IPS DF 4.7 (cell line): ENCODE results near the gene ZFYVE28.
"Not testable (repeated sequence)": the region's sequence is repeated elsewhere in the genome, so short reads cannot be mapped to it uniquely, and the experiment has no call there.

ENCODE experiments used
- DNase-seq: peaks from one replicate; pipeline ENCODE4 v3.0.0-alpha.2; 2013; ENCODE audit warnings: low spot score; ENCODE audit errors: extremely low read depth

ZFYVE28 gene

DNA sequence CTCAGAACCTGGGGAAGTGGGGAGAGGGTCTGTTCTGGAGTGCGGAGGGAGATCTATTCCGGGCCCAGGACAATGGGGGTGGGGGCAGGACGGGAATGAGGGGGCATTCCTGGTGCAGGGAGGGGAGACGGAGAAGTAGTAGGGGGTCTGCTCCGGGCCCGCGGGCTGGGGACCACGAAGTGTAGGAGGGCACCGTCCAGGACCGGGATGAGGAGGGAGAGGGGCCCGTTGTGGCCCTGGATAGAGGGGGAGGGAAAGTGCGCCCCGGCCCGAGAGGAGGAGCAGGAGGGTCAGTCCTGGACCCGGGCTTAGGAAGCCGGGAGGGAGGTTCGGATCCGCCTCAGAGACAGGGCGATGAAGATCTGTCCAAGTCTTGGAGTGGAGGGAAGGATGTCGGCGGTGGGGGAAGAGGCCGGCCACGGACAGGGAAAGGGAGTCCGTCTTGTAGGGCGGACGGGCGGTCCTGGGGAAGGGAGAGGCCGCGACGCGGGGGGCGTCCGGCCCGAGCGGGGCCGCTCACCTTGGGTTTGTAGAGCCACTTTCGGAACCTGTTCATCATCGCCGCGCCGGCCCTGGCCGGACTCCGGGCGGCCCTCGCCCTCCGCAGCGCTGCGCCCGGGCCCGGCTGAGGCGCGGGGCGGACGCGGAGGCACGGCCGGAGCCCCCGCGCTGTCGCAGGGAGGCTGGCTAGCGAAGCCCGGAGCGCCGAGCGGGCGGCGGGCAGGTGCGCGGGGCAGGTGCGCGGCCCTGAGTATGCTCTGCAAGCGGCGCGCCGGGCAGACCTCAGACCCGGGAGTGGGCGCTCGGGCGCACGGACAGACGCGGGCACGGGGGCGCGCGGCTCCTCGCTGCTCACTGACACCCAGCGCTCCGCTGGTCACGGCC lies at the start of gene ZFYVE28:
Gene ZFYVE28 (minus strand): TSS at position 881 of the 885 bp plus-strand sequence. CDS start 322 bp downstream, at position 559.
- no peak for DNase-seq

DNA sequence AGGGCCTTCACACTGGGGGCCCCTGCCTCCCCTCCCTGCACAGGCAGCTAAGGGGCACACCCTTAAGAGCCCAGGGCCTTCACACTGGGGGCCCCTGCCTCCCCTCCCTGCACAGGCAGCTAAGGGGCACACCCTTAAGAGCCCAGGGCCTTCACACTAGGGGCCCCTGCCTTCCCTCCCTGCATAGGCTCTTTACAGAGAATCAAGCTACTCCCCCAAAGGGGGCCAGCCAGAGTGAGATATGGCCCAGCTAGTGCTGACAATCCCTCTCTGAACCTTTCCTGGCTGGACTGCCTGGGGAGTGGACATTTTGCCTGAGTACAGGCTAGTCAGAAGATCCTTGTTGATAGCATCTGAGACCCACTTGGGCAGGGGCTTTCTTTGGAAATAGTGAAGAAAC lies 47.1 kb upstream of the ZFYVE28 start:
- not testable (repeated sequence) for DNase-seq

DNA sequence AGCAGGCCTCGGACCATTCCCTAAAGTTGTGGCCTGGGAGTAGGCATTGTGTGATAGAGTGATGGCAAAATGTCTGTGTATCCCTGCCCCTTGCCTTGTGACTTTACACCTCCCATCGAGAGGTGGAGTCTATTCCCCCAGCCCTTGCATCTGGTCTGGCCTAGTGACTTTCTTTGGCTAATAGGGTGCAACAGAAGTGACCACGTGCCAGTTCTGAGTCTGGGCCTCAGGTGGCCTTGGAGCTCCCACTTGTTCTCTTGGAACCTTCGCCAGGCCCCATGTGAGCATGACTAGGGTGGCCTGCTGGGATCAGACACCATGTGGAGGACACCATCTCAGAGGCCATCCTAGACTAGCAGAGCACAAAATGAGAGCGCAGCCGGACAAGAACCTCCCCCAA lies 46.6 kb upstream of the ZFYVE28 start:
- no peak for DNase-seq

DNA sequence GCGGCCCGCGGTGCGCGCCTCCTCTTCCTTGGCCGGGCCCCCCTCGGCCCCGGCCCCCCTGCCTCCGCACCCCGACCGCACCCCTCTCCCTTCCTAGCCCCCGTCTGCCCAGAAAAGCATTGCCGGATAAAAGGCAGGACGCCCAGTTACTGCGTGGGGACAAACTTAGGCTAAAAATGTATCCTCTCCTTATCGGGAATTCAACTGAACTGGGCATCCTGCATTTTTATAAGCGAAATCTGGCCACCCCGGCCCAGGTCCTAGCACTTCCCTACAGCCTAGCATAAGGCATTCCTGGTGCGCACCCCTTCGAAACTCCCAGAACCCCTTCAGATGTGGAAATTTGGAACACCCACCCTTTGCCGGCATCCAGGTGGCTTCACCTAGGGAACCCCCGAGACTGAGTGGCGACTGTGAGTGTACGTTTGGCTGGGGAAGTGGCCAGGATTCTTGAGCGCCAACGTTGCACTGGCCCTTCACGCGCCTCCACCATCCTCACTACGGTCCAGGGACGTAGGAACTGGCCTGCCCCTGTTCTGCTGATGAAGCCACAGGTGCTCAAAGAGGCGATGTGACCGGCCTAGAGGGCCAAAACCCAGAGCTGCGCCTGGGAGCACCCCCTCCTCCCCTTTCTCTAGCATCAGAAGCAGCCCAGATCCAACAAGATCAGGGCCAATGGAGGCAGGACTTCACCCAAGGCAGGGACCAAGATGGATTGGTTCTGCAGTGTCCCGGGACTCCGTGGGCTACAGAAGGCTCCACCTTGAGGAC lies 44.7 kb upstream of the ZFYVE28 start:
- no peak for DNase-seq

DNA sequence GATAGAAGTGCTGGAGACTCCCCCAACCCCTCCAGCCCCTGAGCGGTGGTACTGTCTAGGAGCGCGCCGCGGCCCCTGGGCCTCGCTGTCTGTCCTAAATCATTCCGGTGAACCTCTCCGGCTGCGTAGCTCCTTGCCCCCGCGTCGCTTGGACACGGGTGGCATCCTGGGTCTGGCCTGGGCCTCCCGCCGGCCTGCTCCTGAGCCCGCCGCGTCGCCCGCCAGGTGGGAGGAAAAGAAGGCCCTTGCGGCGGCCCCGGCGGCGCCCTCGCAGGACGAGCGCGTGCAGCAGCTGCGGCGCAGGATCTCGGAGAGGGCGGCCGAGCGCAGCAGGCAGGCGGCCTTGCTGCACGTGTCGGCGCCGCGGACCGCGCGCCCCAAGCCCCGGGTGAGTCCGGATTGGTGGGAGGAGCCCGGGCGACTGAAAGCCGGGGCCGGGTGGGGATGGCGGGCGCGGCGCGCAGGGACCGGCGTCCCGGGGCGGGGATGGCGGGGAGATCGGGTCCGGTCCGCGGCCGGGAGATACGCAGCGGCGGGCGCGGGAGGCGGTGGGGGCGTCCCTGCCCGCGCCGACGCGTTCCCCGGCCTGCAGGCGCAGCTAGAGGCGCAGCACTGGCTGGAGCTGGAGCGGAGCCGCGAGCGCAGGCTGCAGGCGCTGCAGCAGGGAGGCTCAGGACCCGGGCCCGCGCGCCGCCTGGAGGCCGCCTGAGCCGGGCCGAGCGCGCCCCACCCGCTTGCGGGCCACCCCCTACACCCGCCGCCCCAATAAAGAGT lies 44.0 kb upstream of the ZFYVE28 start:
- DNase-seq = no peak

DNA sequence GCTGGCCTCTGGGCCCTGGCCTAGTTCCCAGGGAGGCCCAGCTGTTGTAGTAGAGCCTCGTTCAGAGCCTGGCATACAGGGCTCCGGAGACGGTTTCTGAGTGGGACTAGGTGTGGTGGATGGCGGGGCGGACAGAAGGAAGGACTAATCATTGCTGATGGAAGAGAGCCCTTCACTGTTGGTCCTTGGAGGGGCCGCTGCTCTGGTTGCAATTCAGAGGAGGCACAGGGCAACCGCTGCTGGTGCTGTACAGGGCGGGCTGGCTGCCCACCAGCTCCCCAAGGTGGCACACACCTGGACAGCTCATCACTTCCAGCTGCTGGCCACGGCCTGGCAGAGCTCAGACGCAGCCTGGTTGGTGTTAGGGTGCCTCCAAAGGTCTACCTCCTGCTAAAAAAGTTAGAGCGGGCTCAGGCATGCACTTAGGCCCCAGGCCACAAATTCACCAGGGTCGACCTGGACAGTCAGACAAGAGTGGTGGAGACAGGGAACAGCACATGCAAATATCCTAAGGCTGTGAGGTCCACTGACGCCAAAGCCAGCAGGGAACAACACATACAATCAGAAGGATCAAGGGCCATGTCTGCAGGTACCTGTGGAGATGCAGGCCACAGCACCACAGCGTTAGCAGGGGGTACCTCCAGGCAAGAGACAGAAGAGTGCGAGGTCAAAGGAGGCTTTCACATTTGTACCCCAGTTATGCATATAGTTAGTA lies 43.0 kb upstream of the ZFYVE28 start:
- DNase-seq = no peak

DNA sequence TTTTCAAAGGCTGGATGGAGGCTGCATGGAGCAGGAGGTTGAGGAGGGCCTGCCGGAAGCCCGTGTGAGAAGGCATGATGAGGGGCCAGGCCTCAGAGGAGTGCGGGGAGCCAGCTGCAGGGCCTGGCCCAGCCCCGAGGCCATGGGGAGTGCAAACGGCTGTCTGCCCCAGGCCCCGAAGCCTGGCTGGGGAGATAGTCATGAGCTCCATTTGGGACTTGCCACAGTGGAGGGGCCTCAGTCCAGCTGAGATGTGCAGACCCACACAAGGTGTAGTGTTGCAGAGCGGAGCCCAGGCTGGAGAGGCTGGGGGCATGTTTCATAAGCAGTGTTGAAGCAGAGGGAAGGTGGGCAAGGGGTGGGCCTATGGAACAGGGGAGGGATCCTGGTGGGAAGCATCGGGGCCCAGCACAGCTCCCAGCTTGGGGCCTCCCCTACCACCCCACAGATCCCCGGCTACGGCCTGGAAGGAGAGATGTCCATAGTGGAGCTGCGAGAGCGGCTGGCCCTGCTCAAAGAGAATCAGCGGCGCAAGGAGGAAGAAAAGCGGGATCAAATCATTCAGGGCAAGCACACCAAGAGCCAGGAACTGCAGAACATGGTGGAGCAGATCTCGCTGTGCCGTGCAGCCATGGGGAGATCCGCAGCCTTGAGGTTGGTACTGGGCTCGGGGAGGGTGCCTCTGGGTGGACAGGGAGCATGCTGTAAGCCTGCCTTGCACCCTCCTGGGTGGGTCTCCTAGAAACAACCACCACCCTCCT lies 41.3 kb upstream of the ZFYVE28 start:
- no peak for DNase-seq

DNA sequence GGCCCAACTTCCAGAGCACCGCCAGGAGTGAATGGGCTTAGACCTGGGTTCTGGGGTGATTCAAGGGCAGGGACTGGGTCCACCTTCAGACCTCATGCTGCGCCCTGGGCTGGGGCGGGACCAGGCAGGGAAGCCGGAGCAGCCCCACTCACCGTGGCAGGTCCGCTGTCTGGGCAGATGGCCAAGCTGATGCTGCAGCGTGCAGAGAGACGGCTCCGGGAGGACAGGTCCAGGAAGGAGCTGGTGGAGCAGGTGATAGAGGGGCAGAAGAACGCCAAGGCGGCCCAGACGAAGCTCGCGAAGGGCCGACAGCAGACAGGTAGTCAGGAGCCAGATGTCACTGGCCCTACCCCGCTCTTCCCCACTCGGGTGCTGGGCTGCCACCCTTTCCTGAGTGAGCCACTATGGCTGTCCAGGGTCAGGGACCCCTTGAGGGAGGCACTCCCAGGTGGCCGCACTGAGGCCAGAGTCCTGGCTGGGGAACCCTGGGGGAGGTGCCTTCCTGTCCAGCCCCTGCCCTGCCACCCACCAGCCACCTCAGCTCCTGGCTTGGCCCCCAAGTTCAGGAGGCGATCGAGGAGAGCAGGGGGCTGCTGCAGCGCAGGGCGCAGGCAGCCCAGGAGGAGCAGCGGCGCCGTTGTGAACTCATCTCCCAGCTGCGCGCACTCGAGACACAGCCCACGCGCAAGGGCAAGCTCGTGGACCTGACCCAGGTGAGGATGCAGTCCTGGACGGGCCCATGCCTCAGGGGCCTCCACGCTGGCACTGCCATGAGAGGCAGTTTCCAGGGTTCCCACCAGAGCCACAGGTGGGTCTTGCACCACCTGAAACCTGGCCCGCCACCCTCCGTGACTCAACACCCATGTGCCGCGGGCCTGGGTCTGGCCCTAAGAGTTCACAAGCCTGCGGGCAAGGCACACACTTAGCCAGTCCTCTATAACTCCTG lies 40.4 kb upstream of the ZFYVE28 start:
- no peak for DNase-seq

DNA sequence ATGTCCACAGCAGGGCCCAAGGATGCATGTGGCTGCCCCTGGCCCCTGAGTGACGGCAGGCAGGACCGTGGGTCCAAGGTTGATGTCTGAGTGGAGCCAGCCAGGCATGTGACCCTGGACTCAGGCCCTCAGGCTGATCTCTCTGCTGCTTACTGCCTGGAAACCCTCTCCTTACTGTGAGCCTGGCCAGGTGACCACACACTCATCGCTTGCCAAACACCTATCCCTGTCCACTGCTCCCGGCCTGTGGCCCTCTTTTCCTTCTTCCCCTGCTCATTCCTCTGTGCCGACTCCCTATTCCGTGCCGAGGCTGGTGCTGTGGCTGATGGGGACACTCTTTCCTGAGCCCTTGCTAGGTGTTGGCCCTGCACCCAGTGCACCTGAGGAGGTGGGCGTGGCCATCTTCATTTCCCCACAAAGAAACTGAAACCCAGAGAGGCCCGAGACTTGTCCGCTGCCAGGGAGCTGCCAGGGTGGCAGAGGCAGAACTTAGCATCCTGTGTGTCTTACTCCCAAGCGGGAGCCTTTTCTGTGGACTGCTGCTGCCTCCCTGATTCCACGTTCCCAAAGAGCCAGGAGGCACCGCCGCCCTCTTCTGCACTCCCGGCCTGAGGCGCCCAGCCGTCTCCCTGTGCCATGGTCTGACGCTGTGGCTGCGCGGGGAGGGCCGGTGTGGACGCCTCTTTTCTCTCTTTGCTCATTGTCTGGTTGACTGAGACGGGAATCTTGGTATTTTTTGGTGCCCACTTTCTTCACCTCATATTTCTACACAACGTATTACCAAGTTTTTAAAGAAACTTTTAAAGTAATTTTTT lies 39.2 kb upstream of the ZFYVE28 start:
- DNase-seq = no peak

DNA sequence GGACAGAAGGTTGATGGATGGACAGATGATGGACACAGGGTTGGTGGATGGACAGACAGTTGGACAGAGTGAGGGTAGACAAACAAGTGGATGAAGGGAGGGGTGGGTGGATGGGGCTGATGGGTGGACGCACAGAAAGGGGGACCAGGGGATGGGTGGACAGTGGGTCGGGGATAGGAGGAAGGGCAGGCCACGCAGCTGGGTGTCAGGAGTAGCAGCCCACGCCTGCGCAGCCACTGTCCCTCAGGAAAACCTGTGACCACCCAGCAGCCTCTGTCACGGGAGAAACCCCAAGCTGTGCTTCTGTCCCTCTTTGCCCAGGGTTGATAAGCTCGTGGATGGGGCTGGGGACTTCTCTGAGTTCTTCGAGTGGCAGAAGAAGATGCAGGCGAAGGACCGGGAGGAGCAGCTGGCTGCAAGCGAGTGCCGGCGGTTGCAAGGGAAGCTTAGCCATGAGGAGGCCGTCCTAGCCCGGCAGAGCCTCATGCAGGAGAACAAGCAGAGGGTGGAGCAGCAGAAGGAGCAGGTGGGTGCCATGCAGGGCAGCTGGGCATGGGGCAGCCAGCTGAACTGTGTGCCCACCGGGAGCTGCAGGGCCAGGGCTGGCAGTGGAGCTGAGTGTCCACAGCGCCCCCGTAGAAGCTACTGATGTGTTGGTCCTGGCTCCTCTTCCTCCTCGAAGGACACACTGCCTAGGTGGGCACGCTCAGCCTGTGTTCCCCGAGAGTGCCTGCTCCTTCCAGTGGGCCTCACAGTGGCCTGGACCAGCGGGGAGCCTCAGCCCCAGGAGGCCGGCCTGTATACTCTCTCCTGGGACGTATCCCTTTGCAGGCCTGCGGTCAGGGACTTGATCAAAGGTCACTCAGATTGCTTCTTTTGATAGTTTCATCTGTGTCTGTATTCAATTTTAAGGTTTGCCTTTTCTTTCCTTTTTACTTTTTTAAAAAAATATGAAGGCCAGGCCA lies 33.7 kb upstream of the ZFYVE28 start:
- DNase-seq = no peak

DNA sequence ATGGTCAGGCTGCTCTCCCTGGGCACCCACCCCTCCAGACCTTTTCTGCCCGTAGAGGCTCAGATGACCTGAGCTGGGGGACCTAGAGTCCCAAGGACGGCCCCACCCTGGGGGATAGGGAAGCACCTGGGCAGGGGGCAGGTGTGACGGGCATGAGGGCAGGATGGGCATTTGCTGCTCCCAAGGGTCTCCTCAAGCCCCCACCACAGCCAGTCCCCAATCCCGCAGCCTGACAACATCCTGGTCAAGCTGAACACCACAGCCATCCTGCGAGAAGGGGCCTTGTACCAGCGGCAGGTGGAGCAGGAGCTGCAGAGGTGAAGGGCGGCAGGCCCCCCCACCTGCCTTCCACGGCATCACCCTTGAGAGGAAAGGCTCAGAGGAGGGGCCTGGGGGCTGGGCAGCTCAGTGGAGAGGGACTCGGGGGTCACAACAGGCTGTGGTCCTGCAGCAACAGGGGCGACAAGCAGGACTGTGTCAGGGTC lies 32.6 kb upstream of the ZFYVE28 start:
- no peak for DNase-seq

DNA sequence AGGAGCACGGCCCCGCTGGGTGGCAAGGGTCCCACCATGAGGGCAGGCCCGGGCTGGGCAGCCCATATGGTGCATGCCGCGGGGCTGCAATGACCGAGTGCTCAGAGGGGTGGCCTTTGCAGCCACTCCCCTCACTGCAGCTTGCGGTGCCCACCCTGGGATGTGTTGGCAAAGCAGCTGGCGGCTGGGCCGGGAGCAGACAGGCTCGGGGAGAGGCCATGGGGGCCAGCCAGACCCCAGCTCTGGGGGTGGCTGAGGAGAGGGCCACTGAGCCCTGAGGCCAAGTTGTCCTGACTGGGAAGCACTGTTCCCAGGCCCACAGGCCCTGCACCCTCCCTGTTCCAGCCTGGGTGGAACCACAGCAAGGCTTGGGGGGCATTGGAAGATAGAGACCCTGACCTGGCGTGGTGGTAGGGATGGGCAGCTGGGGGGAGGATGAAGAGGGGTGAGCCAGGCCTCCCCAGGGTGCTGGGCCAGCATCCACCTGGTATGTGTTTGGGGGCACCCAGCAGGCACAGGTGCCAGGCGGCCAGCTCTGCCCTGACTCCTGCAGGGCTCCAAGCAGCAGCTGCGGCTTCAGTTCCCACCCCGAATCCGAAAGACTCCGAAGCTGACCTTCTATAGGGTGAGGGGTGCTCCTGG lies 32.1 kb upstream of the ZFYVE28 start:
- DNase-seq = no peak

DNA sequence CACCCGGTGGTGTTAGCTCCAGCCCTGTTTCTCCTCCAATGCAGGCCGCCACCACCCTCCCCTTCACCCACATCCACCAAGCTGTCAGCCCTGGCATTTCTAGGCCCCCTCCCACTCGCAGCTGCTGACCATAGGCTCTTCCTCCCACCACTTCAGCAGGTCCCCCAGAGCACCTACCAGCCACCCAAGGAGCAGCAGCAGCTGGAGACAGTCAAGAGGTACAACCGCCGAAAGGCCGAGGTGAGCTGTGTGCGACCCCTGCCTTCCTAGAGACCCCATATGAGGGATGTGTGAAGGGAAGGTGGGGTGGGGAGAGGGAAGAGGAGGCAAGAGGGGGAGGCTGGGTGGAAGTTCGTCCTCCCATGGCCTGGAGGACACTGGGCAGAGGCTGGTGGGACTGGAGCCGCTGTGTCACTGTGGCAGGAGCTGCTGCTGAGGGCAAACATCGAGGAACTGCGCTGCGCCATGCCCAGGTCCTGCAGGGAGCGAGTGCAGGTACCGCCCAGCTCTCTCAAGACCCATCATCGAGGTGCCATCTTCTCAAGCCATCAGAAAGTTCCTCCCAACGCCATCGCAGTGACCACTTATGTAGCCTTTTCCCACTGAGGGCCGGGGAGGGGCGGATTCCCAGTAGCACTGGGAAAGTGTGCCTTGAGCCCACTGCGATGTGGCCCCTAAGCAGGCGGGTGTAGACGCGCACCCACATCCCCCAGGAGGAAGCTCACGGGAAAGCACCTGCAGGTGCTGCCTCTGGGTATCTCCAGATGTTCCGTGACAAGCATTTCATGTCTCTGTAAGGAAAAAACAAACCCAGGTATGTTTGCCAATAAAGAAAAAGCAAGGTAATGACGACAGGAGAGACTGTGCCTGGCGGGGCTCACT lies 31.3 kb upstream of the ZFYVE28 start:
- no peak for DNase-seq

DNA sequence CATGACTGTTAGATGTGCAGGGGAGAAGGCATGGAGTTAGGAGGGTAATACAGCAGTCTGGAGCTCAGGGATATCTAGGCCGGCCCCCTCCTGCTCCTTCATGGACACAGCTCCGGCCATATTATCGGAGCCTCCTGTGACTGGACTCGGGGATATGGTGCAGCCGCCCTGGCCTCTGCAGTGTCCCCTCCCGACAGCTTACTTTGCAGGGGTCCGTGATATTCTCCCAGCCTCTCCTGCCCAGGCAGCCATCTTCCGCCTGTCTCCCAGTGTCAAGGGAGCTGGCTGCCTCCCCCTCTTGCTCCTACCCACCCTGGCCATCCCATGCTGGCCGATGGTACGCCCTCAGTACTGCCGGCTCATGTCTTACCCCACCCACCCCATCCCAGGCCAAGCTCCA lies 30.6 kb upstream of the ZFYVE28 start:
- DNase-seq = no peak

DNA sequence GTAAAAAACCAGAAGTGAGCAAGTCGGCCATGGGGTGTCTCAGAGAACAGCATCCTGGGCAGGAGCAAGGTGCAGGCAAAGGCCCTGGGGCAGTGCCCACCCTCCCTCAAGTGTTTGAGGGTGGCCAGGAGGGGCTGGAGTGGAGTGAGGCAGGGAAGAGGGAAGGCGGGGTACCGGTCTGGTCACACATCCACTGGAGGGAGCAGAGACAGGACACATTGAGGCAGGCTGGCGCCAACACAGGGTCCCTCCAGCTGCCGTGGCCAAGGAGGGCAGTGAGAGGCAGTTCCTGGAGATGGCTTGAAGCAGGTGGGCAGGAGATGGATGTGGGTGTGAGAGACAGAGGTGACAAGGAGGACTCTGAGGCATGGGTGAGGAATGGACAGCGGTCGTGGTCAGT lies 30.1 kb upstream of the ZFYVE28 start:
- no peak for DNase-seq
